ENCODE data around the gene TENM3.

The TENM3 gene

DNA sequence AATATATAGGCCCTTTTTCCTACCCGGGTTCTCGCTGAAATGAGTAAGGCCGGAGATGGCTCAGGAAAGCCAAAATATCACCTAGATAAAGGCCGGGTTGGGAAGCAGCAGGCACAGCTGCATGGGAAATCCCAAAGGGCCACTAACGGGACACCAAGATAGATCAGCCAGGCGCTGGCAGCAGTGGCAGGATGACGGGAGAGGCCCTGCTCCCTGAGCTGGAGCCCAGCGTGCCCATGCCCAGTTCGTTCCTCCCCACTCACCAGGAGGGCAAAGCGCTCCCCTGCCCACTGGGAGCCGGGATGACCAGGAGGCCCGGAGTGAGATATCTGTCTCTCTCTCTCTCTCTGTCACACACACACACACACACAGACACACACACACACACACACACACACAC, 564.1 kb downstream of the TENM3 start:
- no peak overlapping the region for H3K27ac ChIP-seq (ENCODE audit: low read depth, low read length, poor library complexity, severe bottlenecking)
- no peaks in the 10 kb centered on the region for H3K27me3 ChIP-seq (ENCODE audit: insufficient read depth, low read length)
- H3K4me3 ChIP-seq (ENCODE audit: low read depth, low read length, poor library complexity, severe bottlenecking), result no peak overlapping the region
- H2AFZ ChIP-seq (ENCODE audit: low read length), result no peak overlapping the region
- H3K36me3 ChIP-seq (ENCODE audit: insufficient read depth, low read length), result no peaks in the 10 kb centered on the region
- no peak overlapping the region for H3K4me2 ChIP-seq (ENCODE audit: low read length)
- no peaks in the 10 kb centered on the region for H3K9me3 ChIP-seq (ENCODE audit: low read length)
- H3K9me2 ChIP-seq (ENCODE audit: low read depth, low read length), result no peaks in the 10 kb centered on the region
- TF ChIP-seq, protein P1, sequence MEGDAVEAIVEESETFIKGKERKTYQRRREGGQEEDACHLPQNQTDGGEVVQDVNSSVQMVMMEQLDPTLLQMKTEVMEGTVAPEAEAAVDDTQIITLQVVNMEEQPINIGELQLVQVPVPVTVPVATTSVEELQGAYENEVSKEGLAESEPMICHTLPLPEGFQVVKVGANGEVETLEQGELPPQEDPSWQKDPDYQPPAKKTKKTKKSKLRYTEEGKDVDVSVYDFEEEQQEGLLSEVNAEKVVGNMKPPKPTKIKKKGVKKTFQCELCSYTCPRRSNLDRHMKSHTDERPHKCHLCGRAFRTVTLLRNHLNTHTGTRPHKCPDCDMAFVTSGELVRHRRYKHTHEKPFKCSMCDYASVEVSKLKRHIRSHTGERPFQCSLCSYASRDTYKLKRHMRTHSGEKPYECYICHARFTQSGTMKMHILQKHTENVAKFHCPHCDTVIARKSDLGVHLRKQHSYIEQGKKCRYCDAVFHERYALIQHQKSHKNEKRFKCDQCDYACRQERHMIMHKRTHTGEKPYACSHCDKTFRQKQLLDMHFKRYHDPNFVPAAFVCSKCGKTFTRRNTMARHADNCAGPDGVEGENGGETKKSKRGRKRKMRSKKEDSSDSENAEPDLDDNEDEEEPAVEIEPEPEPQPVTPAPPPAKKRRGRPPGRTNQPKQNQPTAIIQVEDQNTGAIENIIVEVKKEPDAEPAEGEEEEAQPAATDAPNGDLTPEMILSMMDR (IDR thresholded peaks at IDR 0.05; ENCODE audit: low read length), result no peak
- no peak for TF ChIP-seq EZH2 (IDR thresholded peaks at IDR 0.05; ENCODE audit: borderline replicate concordance, low read length)
- no peaks in the 10 kb centered on the region for H3F3A ChIP-seq (ENCODE audit: insufficient read depth, low read length)
- H3K9ac ChIP-seq (ENCODE audit: low read length), result no peak overlapping the region
- H3K4me1 ChIP-seq (ENCODE audit: insufficient read depth, low read length, severe bottlenecking), result no peaks in the 10 kb centered on the region
- H3K79me2 ChIP-seq (ENCODE audit: insufficient read depth, low read length), result no peaks in the 10 kb centered on the region
- H4K20me1 ChIP-seq (ENCODE audit: insufficient read depth, low read length), result no peaks in the 10 kb centered on the region

DNA sequence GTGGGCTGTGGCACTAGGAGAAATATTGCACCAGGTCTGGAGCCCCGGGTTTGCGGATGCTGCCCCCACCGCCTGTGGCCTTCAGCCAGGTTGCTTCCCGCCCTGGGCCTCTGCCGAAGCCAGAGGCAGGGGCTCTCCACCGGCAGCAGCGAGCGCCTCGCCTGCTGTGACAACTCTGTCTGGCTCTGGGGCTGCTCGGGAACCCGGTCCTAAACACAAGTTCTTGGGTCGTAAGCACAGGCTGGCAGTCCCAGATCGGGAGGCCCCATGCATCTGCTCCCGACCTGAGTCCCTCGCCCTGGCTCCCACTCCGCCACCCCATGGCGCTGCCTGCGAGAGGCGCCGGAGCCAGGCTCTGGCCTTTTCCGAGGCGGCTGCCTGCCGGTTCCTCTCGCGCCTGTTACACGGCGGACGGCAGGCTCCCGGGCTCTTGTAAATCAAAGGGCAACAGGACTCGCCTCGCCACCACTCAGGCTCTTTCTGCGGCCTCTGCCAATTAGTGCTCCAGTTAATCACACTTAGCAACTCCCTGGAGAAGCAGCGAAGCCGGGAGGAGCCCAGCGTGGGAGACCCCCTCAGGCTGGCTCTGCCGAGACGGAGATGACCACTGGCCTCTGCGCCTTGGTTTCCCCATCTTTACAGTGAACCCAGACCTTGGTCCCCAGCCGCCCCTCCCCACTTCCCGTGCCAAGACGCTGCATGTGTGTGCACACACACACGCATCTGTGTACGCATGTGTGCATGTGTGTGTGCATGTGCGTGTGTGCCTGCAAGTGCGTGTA, 564.8 kb downstream of the TENM3 start:
- H3F3A ChIP-seq (ENCODE audit: insufficient read depth, low read length), result no peaks in the 10 kb centered on the region
- no peaks in the 10 kb centered on the region for H3K27me3 ChIP-seq (ENCODE audit: insufficient read depth, low read length)
- H3K9me2 ChIP-seq (ENCODE audit: low read depth, low read length), result no peaks in the 10 kb centered on the region
- TF ChIP-seq, protein P1 (IDR thresholded peaks at IDR 0.05; ENCODE audit: low read length), result no peak
- no peak for TF ChIP-seq EZH2 (IDR thresholded peaks at IDR 0.05; ENCODE audit: borderline replicate concordance, low read length)
- no peak overlapping the region for H3K9ac ChIP-seq (ENCODE audit: low read length)
- no peak overlapping the region for H3K4me2 ChIP-seq (ENCODE audit: low read length)
- H3K36me3 ChIP-seq (ENCODE audit: insufficient read depth, low read length), result no peaks in the 10 kb centered on the region
- no peaks in the 10 kb centered on the region for H3K79me2 ChIP-seq (ENCODE audit: insufficient read depth, low read length)
- H2AFZ ChIP-seq (ENCODE audit: low read length), result no peak overlapping the region
- H3K27ac ChIP-seq (ENCODE audit: low read depth, low read length, poor library complexity, severe bottlenecking), result no peak overlapping the region
- no peaks in the 10 kb centered on the region for H3K9me3 ChIP-seq (ENCODE audit: low read length)
- no peak overlapping the region for H3K4me3 ChIP-seq (ENCODE audit: low read depth, low read length, poor library complexity, severe bottlenecking)
- H4K20me1 ChIP-seq (ENCODE audit: insufficient read depth, low read length), result no peaks in the 10 kb centered on the region
- H3K4me1 ChIP-seq (ENCODE audit: insufficient read depth, low read length, severe bottlenecking), result no peaks in the 10 kb centered on the region

DNA sequence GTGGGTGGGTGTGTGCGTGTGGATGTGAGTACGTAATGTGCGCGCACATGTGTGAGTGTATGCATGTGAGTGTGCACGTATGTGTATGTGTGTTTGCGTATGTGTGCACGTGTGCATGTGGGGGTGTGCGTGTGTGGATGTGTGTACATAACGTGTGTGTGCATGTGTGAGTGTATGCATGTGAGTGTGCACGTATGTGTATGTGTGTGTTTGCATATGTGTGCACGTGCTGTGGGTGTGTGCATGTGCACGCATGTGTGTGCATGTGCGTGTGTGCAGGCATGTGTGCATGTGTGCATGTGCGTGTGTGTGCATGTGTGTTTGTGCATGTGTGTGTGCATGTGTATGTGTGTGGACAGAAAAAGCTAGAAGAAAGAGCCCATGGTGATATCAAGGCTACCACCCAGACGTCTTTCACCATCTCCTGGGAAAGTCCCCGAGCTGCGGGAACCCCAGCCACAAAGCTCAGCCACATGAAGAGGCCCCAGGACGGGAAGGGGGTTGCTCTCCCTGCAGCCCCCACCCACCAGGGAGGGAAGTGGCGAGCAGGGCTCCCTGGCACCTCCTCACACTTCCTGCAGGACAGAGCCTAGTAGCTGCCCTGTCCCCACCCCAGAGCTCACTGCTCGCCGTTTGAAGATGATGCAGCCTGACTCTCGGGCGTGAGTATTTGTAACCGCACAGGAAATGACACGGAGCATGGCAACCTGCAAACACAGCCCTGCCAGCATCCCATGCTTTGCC, 565.6 kb downstream of the TENM3 start:
- Histone ChIP-seq H3F3A (ENCODE audit: insufficient read depth, low read length) (no peaks in the 10 kb centered on the region), H3K27me3 (ENCODE audit: insufficient read depth, low read length) (no peaks in the 10 kb centered on the region), H2AFZ (ENCODE audit: low read length) (no peak overlapping the region), H3K79me2 (ENCODE audit: insufficient read depth, low read length) (no peaks in the 10 kb centered on the region), H3K36me3 (ENCODE audit: insufficient read depth, low read length) (no peaks in the 10 kb centered on the region), H4K20me1 (ENCODE audit: insufficient read depth, low read length) (no peaks in the 10 kb centered on the region), H3K9ac (ENCODE audit: low read length) (no peak overlapping the region), H3K4me2 (ENCODE audit: low read length) (no peak overlapping the region), H3K27ac (ENCODE audit: low read depth, low read length, poor library complexity, severe bottlenecking) (no peak overlapping the region), H3K4me1 (ENCODE audit: insufficient read depth, low read length, severe bottlenecking) (no peaks in the 10 kb centered on the region), H3K9me3 (ENCODE audit: low read length) (no peaks in the 10 kb centered on the region), H3K4me3 (ENCODE audit: low read depth, low read length, poor library complexity, severe bottlenecking) (no peak overlapping the region), H3K9me2 (ENCODE audit: low read depth, low read length) (no peaks in the 10 kb centered on the region)
- TF ChIP-seq, protein P1 (IDR thresholded peaks at IDR 0.05; ENCODE audit: low read length), result no peak
- TF ChIP-seq EZH2 (IDR thresholded peaks at IDR 0.05; ENCODE audit: borderline replicate concordance, low read length), result no peak
